Smooth muscle cell (in vitro differentiated cells): ENCODE measurements around the gene CDR2L. TPM values are rescaled to one million over a fixed set of nuclear protein-coding genes. Genes with fewer than 3 reads are reported as not detected.
"Not testable (repeated sequence)": the region's sequence is repeated elsewhere in the genome, so short reads cannot be mapped to it uniquely, and the experiment has no call there.

ENCODE experiments used
- DNase-seq: peaks from one replicate; lab custom pipeline; 2025; ENCODE audit not compliant: unreplicated experiment; lab: John Stamatoyannopoulos, UW
- H2AFZ ChIP-seq: fragments of 200-600 bp; sonication (generic); 2 replicates; pipeline ENCODE4 v1.6.0; 2016; ENCODE audit warnings: antibody characterized with exemption, low read depth, mild to moderate bottlenecking
- H3F3A ChIP-seq: fragments of 200-600 bp; sonication (generic); 2 replicates; pipeline ENCODE4 v1.6.0; 2017; ENCODE audit warnings: antibody characterized with exemption, low read depth
- H3K27ac ChIP-seq: fragments of 200-600 bp; sonication (generic); 2 replicates; pipeline ENCODE4 v1.5.1; 2016; ENCODE audit warnings: low read depth, mild to moderate bottlenecking
- H3K27me3 ChIP-seq: fragments of 200-600 bp; sonication (generic); 2 replicates; pipeline ENCODE4 v1.6.1; 2016; ENCODE audit warnings: low read depth, mild to moderate bottlenecking
- H3K36me3 ChIP-seq: fragments of 200-600 bp; sonication (generic); 2 replicates; pipeline ENCODE4 v1.5.1; 2016; ENCODE audit warnings: low read depth
- H3K4me1 ChIP-seq: fragments of 200-600 bp; sonication (generic); 2 replicates; pipeline ENCODE4 v1.5.1; 2016; ENCODE audit warnings: low read depth
- H3K4me2 ChIP-seq: fragments of 200-600 bp; sonication (generic); 2 replicates; pipeline ENCODE4 v1.6.0; 2016; ENCODE audit warnings: mild to moderate bottlenecking
- H3K4me3 ChIP-seq: fragments of 200-600 bp; sonication (generic); 2 replicates; pipeline ENCODE4 v1.5.1; 2016; ENCODE audit warnings: mild to moderate bottlenecking
- H3K79me2 ChIP-seq: fragments of 200-600 bp; sonication (generic); 2 replicates; pipeline ENCODE4 v1.6.0; 2016; ENCODE audit warnings: low read depth, mild to moderate bottlenecking
- H3K9ac ChIP-seq: fragments of 200-600 bp; sonication (generic); 2 replicates; pipeline ENCODE4 v1.6.0; 2016; ENCODE audit warnings: low read depth
- H3K9me3 ChIP-seq: fragments of 200-600 bp; sonication (generic); replicated peaks from 2 replicates; pipeline ENCODE4 v1.5.1; 2016; ENCODE audit warnings: low read depth
- H4K20me1 ChIP-seq: fragments of 200-600 bp; sonication (generic); 2 replicates; pipeline ENCODE4 v1.6.0; 2016; ENCODE audit warnings: low read depth
- CTCF ChIP-seq: fragments of 200-600 bp; sonication (generic); IDR thresholded peaks from 2 replicates; pipeline ENCODE4 v1.5.1; 2017; ENCODE audit warnings: borderline replicate concordance, mild to moderate bottlenecking, antibody characterized with exemption; ENCODE audit not compliant: insufficient read depth, poor library complexity, severe bottlenecking
- WGBS: methylation state at CpG from one replicate; pipeline ENCODE4 v1.1.7; 2016; ENCODE audit warnings: low lambda C conversion rate; 5-methylcytosine and 5-hydroxymethylcytosine counted together
- polyA plus RNA-seq: library from polyadenylated mRNA; unstranded; fragments of >200 nt; fragmentation: Nextera tagmentation; extraction: Ambion mirVana; gene quantifications from 2 replicates; pipeline ENCODE4 v1.2.1, GENCODE V29; 2016
- total RNA-seq: library from RNA; depleted of rRNA; stranded (reverse); fragments of >200 nt; gene quantifications from 2 replicates; pipeline ENCODE4 v1.2.3, GENCODE V29; 2014

Gene CDR2L
- total and polyA plus RNA-seq, 2 experiments from 2014 or later: 37.8 to 40.7 TPM

GRCh38 chr17:75039238-75039637 lies 51.8 kb downstream of the CDR2L start:
- Histone ChIP-seq H3K79me2 (no peaks in the 10 kb centered on the region), H3K9me3 (no peaks in the 10 kb centered on the region), H3F3A (peaks cover 4% of the 10 kb centered on the region), H3K27ac (no peak overlapping the region), H3K4me2 (no peak overlapping the region), H3K4me3 (no peak overlapping the region), H4K20me1 (peaks cover 10% of the 10 kb centered on the region), H3K4me1 (no peaks in the 10 kb centered on the region), H3K27me3 (no peaks in the 10 kb centered on the region), H2AFZ (no peak overlapping the region), H3K9ac (no peak overlapping the region), H3K36me3 (peaks cover 12% of the 10 kb centered on the region)
- DNase-seq: no peak
- WGBS: 95% methylated on average over 5 of the region's 5 CpGs
- no peak for TF ChIP-seq CTCF

GRCh38 chr17:75041656-75042280 lies 54.3 kb downstream of the CDR2L start:
- Histone ChIP-seq H3K4me3 (no peak overlapping the region), H3K4me2 (no peak overlapping the region), H2AFZ (no peak overlapping the region), H3K27ac (no peak overlapping the region), H3K9me3 (no peaks in the 10 kb centered on the region), H3K79me2 (peaks cover 6% of the 10 kb centered on the region), H4K20me1 (peaks cover 10% of the 10 kb centered on the region), H3F3A (no peaks in the 10 kb centered on the region), H3K27me3 (no peaks in the 10 kb centered on the region), H3K9ac (no peak overlapping the region), H3K4me1 (peaks cover 5% of the 10 kb centered on the region), H3K36me3 (peaks cover 12% of the 10 kb centered on the region)
- 89% methylated on average over 12 of the region's 12 CpGs for WGBS
- DNase-seq: no peak
- TF ChIP-seq CTCF: no peak

GRCh38 chr17:75043789-75044188 lies 56.4 kb downstream of the CDR2L start:
- not testable (repeated sequence) for H3K4me3 ChIP-seq, H3K9me3 ChIP-seq, DNase-seq, H3F3A ChIP-seq, H3K27ac ChIP-seq, H3K79me2 ChIP-seq, H3K9ac ChIP-seq, H3K4me2 ChIP-seq, H2AFZ ChIP-seq, H3K27me3 ChIP-seq
- 73% methylated on average over 5 of the region's 5 CpGs for WGBS
- peaks cover 10% of the 10 kb centered on the region for H4K20me1 ChIP-seq
- H3K4me1 ChIP-seq: peaks cover 14% of the 10 kb centered on the region
- peaks cover 12% of the 10 kb centered on the region for H3K36me3 ChIP-seq

GRCh38 chr17:75044716-75045115 lies 57.3 kb downstream of the CDR2L start:
- Histone ChIP-seq H2AFZ (no peak overlapping the region), H3K27ac (no peak overlapping the region), H3K4me3 (no peak overlapping the region), H3K9ac (no peak overlapping the region), H3K9me3 (no peaks in the 10 kb centered on the region), H3K79me2 (peaks cover 6% of the 10 kb centered on the region), H3K4me2 (no peak overlapping the region), H3K36me3 (peaks cover 12% of the 10 kb centered on the region), H3K4me1 (peaks cover 14% of the 10 kb centered on the region), H3F3A (no peaks in the 10 kb centered on the region), H4K20me1 (peaks cover 10% of the 10 kb centered on the region), H3K27me3 (no peaks in the 10 kb centered on the region)
- DNase-seq: no peak
- WGBS: 53% methylated on average over 7 of the region's 7 CpGs
- TF ChIP-seq CTCF: no peak

- Histone ChIP-seq H3K4me3 (peak overlapping the region; percentile 90), H3K79me2 (peaks cover 19% of the 10 kb centered on the region), H3K4me1 (peaks cover 14% of the 10 kb centered on the region), H2AFZ (peak overlapping the region; percentile 81), H3K4me2 (peak overlapping the region; percentile 82), H3K27ac (peak overlapping the region; percentile 89), H4K20me1 (peaks cover 10% of the 10 kb centered on the region), H3K9ac (peak overlapping the region; percentile 86)
- WGBS: 2% methylated on average over 25 of the region's 25 CpGs
- not testable (repeated sequence) for H3F3A ChIP-seq, H3K9me3 ChIP-seq, H3K36me3 ChIP-seq, H3K27me3 ChIP-seq, DNase-seq
These were observed 58.5 kb downstream of the CDR2L start for GRCh38 chr17:75045946-75046406.
